Measurements from ENCODE around the gene KLHL40.

The KLHL40 gene

GRCh38 chr3:42728056-42728455 is 42.7 kb downstream of the KLHL40 start:
- no peak for DNase-seq

GRCh38 chr3:42728668-42729364 is 43.5 kb downstream of the KLHL40 start:
- no peak for DNase-seq

GRCh38 chr3:42729404-42730145 is 44.2 kb downstream of the KLHL40 start:
- DNase-seq = no peak

- DNase-seq = no peak
Observed at GRCh38 chr3:42730294-42730693, 45.0 kb downstream of the KLHL40 start.

- DNase-seq = no peak
Observed at GRCh38 chr3:42730706-42731420, 45.5 kb downstream of the KLHL40 start.

GRCh38 chr3:42731476-42732195 is 46.3 kb downstream of the KLHL40 start:
- DNase-seq = no peak

- DNase-seq = no peak
Observed at GRCh38 chr3:42732196-42732828, 47.0 kb downstream of the KLHL40 start.

GRCh38 chr3:42732829-42733459 is 47.6 kb downstream of the KLHL40 start:
- DNase-seq = no peak

GRCh38 chr3:42733501-42734262 is 48.3 kb downstream of the KLHL40 start:
- no peak for DNase-seq

GRCh38 chr3:42734263-42734860 is 49.0 kb downstream of the KLHL40 start:
- no peak for DNase-seq

- no peak for DNase-seq
Observed at GRCh38 chr3:42735019-42735418, 49.7 kb downstream of the KLHL40 start.

GRCh38 chr3:42735615-42736014 is 50.3 kb downstream of the KLHL40 start:
- DNase-seq = no peak

GRCh38 chr3:42736081-42736480 is 50.7 kb downstream of the KLHL40 start:
- no peak for DNase-seq

- DNase-seq = no peak
Observed at GRCh38 chr3:42736531-42736930, 51.2 kb downstream of the KLHL40 start.

- DNase-seq = no peak
Observed at GRCh38 chr3:42739401-42740158, 54.2 kb downstream of the KLHL40 start.

GRCh38 chr3:42741796-42742195 is 56.5 kb downstream of the KLHL40 start:
- no peak for DNase-seq
